HG03460 (cell line): ENCODE results near the gene ADAP1.
A peak's percentile ranks its signal among the peaks of the same experiment; 100 is the strongest.

Experiments
- ATAC-seq: cut with Tn5 transposase; IDR thresholded peaks from one replicate; pipeline ENCODE4 v1.9.1; 2021; ENCODE audit not compliant: unreplicated experiment

Gene ADAP1

GRCh38 chr7:988963-989529 lies 34.6 kb upstream of the ADAP1 start:
- no peak for ATAC-seq

GRCh38 chr7:988426-988911 lies 34.0 kb upstream of the ADAP1 start:
- no peak for ATAC-seq

- no peak for ATAC-seq
These were observed 33.4 kb upstream of the ADAP1 start for GRCh38 chr7:987909-988308.

DNA sequence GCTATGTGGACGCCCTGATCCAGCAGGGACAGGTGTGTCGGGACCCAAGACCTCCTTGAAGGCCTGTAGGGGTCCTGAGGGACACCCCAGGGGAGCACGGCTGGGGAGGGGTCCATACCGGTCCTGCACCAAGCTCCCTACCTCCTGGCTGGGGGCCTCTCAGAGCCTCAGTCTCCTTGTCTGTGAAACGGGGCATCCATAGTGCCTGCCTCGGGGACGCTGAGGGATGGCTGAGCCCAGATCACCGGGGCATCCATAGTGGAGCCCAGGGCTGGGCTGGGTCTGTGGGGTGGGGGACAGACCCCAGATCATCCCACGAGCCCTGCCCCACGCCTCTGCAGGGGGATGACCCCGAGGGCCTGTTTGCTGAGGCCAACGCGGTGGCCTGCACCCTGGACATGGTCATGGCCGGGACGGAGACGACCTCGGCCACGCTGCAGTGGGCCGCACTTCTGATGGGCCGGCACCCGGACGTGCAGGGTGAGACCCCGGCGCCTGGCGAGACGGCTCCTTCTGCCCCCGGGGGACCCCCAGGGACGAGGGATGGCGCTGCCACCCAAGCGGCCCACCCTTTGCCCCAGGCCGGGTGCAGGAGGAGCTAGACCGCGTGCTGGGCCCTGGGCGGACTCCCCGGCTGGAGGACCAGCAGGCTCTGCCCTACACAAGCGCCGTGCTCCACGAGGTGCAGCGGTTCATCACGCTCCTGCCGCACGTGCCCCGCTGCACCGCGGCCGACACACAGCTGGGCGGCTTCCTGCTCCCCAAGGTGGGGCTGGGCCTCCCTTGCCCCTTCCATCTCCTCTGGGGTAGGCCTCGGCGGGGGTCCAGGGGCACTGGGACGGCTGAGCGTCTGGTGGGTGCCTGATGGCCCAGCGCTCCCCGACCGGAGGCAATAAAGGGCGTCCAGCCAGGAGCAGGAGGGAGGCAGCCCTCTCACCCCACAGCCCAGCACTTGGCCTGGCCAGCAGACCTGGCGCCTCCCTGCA lies 32.6 kb upstream of the ADAP1 start:
- no peak for ATAC-seq

- no peak for ATAC-seq
These were observed 31.6 kb upstream of the ADAP1 start for GRCh38 chr7:985915-986741.

DNA sequence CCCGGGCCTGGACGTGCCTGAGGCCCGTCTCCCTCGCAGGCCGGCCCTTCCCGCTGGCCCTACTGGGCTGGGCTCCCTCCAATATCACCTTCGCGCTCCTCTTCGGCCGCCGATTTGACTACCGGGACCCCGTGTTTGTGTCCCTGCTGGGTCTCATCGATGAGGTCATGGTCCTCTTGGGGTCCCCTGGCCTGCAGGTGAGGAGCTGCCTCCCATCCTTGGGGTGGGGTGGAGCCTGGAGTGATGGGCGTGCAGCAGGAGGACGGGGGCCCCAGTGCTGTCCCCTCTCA lies 30.6 kb upstream of the ADAP1 start:
- no peak for ATAC-seq

DNA sequence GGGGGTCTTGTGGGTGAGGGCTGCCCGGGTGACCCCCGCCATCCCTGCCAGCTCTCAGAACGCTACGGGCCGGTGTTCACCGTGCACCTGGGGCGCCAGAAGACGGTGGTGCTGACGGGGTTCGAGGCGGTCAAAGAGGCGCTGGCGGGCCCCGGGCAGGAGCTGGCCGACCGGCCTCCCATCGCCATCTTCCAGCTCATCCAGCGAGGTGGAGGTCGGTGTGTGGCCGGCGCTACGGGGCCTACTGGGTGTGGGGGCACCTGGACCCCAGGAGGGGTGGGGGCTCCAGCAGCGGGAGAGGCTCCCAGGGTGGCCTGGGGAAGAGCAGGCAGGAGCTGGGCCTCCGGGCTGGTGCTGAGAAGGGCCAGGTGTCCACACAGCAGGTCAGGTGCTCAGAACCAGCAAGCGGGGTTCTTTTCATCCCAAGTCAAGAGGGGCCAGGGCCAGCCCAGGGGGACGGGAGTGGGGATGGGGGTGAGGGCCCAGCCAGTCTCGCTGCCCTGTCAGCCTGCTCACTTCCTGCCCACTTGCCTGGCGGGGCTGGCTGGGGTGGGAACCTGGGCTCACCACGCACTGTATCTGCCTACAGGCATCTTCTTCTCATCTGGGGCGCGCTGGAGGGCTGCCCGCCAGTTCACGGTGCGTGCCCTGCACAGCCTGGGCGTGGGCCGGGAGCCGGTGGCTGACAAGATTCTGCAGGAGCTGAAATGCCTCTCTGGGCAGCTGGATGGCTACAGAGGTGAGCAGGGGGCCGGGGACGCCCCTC lies 30.1 kb upstream of the ADAP1 start:
- ATAC-seq: no peak

DNA sequence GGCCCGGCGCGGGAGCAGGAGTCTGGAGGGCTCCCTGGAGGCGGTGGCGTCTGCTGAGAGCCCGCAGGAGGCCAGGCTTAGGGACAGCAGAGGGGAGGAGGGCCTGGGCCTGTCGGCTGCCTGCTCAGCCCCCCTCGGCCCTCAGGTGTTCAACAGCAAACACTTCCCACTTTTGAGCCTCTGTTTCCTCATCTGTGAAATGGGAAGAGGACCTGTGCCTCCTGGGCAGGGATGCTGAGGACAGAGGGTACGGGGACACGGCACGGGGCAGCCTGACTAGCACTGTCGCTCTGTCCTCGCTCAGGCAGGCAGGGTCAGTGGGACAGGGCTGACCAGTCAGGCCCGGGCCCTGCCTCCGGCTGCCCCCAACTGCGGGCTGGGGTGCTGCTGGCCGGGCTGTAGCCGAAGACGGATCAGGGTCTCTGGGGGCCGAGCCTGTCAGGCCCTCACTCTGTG lies 29.2 kb upstream of the ADAP1 start:
- ATAC-seq: no peak

- ATAC-seq: no peak
These were observed 28.6 kb upstream of the ADAP1 start, which contains the start of gene CYP2W1 for GRCh38 chr7:983004-983615. TSS of gene CYP2W1 (plus strand) at chr7:983181. CDS start at chr7:983212, 31 bp downstream.

GRCh38 chr7:982511-983003 lies 28.1 kb upstream of the ADAP1 start:
- ATAC-seq: no peak

DNA sequence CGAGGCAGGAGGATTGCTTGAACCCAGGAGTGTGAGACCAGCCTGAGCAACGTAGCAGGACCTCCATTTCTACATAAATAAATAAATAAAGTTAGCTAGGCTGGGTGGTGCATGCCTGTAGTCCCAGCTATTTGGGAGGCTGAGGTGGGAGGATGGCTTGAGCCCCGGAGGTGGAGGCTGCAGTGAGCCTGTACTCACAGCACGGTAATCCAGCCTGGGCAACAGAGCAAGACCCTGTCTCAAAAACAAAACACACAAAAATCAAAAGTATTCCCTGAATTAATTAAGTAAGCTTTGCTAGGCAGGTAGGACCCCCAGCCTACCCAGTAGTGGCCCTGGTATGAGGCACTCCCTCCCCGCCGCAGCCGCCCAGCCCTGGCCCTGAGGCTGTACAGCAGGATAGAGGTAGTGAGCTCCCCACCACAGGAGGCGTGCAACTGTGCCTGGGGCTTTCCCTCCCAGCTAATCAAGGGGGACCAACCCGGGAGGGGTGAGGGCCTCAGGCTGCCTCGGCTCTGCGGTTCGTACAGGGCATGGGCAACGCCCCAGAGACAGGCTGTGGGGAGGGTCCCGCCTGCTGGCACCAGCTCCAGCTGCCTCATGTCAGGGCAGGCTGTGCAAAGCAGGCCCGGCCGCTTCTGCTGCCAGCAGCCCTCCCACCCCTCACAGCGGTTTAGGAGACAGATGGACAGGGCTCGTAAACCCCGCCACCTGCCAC lies 27.5 kb upstream of the ADAP1 start:
- no peak for ATAC-seq

- ATAC-seq: no peak
These were observed 25.5 kb upstream of the ADAP1 start for GRCh38 chr7:979886-980571.

DNA sequence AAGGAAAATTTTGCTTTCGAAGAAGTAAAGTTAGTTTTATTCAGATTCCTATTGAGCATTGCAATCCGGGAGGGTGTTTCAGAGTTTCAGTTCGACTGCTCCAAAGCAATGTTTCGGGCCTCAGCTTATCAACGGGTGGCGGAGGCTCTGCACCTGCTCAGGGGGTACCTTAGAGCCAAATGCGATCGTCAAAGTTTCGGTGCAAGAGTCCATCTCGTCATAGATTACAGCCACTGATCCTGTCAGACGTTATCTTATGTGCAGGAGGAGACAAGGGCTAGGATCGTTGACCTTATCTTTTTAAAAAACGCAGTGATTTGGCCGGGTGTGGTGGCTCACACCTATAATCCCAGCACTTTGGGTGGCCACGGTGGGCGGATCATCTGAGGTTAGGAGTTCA lies 24.7 kb upstream of the ADAP1 start:
- ATAC-seq: no peak

DNA sequence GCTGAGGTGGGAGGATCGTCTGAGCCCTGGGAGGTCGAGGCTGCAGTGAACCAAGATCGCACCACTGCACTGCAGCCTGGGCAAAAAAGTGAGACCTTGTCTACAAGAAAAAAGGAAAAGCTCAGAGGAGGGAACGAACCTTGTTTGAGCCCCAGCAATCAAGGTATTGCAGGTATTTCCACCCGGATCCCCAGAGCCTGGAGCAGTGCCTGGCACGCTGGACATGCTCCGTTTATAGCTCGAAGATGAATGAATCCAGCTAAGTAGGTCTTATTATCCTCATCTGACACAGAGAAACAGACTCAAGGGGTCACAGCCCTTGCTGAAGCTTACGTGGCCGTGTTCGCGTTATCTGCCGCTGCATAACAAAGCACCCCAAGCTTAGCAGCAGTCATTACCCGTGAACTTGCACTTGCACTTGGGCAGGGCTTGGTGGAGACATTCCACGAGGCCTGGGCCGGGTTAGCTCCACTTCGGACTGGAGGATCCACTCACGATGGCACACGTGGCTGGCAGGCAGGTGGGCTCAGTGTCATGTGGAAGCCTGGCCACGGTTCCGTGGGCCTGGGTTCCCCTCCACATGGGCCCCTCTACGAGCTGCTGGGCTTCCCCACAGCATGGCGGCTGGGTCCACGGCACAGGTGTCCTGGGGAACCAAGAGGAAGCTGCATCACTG lies 24.1 kb upstream of the ADAP1 start:
- ATAC-seq: no peak

DNA sequence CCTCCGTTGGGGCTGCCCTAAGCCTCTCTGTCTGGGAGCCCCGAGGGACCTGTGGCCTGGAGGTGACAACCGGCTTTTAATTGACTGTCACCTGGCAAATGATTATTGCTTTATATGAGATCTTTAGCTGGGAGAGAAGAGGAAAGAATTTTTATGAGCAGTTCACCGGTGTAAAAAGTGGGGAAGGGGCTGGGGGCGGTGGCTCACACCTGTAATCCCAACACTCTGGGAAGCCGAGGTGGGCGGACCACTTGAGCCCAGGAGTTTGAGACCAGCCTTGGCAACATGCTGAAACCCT lies 23.5 kb upstream of the ADAP1 start:
- ATAC-seq: no peak

DNA sequence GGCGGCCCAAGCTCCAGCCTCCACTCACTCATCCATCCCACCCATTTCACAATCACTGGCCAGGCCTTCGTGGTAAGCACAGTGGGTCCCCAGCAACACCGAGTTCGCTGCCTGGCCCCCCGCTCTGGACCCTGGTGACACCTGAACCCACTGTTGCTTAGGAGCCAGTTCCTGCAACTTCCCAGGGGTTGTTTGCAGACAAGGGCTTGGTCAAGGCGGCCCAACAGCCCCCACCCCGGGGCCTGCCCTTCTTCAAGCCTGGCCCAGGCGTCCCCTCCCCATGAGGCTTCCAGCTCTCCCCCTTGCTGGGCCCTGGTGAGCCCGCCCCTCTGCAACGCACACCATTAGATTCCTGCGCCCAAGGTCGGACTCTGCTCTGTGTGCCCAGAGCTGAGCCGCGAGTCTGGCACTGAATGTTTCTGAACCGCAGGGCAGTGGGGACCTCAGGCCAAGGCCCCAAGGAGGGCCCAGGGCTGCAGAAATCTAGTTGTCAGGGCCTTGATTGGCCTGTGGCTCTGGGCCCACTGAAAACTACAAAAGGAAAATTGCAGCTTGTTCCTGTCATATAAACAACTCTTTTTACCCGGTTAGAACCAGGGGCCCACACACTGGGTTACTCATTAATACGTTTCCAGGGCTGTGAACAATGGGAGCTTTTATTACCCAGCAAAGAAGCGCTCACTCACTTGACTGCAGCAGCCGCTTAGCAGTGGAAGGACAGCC lies 23.0 kb upstream of the ADAP1 start:
- peak; percentile 40 for ATAC-seq

DNA sequence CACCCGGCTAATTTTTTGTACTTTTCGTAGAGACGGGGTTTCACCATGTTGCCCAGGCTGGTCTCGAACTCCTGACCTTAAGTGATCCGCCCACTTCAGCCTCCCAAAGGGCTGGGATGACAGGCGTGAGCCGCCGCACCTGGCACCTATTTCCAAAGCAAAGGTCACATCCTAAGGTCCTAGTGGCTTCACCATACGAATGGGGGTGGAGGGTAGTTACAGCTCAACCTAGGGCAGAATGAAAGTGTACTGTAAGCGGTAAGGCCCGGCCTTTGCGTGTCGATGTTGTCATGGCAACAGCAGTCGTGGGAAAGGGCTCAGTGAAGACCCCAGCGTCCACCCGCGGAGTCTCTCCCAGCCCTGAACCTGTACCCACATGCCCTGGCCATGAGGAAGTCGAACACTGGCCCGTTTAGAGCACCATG lies 22.4 kb upstream of the ADAP1 start:
- no peak for ATAC-seq
